Activated CD8-positive, alpha-beta memory T cell treated with anti-CD3 and anti-CD28 coated beads, Interleukin-2, amount 50 U/mL, for 24 hours (primary cell): ENCODE measurements around the gene NOL12.
"Not testable (repeated sequence)": the region's sequence is repeated elsewhere in the genome, so short reads cannot be mapped to it uniquely, and the experiment has no call there.

Experiments
- DNase-seq: peaks from one replicate; pipeline ENCODE4 v3.0.0-alpha.2; 2020; ENCODE audit errors: extremely low read depth

Gene NOL12

GRCh38 chr22:37713761-37714160 lies 27.6 kb downstream of the NOL12 start:
- DNase-seq, result no peak

DNA sequence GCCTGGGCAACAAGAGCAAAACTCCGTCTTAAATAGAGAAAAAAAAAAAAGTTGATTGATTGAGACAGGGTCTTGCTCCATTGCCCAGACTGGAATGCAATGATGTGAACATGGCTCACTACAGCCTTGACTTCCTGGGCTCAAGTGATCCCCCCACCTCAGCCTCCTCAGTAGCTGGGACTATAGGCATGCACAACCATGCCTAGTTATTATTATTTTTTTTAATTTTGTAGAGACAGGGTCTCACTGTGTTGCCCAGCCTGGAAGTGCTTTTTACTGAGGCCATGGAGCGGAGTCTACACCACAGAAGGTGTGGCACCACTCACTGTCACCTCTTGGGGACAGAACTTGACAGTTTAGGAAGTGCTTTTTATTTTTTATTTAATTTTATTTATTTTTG lies 28.5 kb downstream of the NOL12 start:
- no peak for DNase-seq

GRCh38 chr22:37715760-37716159 lies 29.6 kb downstream of the NOL12 start:
- no peak for DNase-seq

DNA sequence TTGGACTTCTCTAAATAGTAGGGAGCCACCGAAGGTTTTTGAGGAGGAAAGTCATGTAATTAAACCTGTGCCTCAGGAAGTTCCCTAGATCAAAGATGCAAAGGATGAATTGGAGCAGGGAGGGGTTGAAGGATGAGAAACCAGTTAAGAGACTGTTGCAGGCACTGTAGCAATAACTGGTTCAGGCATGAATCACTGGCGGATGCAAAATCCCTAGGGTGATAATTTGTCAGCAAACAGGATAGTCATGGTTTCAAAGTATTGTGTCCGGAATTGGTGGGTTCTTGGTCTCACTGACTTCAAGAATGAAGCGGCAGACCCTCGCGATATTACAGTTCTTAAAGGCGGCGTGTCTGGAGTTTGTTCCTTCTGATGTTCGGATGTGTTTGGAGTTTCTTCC lies 30.6 kb downstream of the NOL12 start:
- no peak for DNase-seq

GRCh38 chr22:37717235-37717634 lies 31.1 kb downstream of the NOL12 start:
- not testable (repeated sequence) for DNase-seq

DNA sequence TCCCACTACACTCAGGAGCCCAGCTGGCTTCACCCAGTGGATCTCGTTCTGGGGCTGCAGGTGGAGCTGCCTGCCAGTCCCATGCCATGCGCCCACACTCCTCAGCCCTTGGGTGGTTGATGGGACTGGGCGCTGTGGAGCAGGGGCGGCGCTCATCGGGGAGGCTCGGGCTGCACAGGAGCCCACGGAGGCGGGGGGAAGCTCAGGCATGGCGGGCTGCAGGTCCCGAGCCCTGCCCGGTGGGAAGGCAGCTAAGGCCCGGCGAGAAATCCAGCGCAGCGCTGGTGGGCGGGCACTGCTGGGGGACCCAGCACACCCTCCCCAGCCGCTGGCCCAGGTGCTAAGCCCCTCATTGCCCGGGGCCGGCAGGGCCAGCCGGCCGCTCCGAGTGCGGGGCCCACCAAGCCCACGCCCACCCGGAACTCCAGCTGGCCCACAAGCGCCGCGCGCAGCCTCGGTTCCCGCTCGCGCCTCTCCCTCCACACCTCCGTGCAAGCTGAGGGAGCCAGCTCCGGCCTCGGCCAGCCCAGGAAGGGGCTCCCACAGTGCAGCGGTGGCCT lies 31.7 kb downstream of the NOL12 start:
- DNase-seq, result not testable (repeated sequence)

DNA sequence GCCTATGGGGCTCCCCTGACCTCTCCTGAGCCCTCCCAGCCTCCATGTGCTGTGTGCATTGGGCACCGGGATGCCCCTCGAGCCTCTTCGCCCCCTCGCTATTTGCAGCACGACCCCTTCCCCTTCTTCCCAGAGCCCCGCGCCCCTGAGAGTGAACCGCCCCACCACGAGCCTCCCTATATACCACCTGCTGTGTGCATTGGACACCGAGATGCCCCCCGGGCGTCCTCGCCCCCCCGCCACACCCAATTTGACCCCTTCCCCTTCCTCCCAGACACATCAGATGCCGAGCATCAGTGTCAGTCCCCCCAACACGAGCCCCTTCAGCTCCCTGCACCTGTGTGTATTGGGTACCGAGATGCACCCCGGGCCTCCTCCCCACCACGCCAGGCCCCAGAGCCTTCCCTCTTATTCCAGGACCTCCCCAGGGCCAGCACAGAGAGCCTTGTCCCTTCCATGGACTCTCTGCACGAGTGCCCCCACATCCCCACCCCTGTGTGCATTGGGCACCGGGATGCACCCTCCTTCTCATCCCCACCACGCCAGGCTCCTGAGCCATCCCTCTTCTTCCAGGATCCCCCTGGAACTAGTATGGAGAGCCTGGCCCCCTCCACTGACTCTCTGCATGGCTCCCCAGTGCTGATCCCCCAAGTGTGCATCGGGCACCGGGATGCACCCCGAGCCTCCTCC lies 39.6 kb downstream of the NOL12 start:
- DNase-seq, result no peak

- no peak for DNase-seq
Observed at GRCh38 chr22:37726241-37726887, 40.2 kb downstream of the NOL12 start.

DNA sequence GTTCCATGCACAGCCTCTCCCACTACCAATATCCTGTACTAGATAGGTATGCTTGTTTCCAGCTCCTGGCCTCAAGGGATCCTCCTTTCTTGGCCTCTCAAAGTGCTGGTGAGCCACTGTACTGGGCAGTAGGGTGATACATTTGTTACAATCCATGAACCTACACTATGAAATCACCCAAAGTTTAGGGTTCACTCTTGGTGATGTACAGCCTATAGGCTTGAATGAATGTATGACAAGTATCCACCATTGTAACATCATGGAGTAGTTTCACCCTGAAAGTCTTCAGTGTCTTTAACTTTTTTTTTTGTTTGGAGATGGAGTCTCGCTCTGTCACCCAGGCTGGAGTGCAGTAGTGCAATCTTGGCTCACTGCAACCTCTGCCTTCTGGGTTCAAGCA lies 42.5 kb downstream of the NOL12 start:
- DNase-seq, result no peak

DNA sequence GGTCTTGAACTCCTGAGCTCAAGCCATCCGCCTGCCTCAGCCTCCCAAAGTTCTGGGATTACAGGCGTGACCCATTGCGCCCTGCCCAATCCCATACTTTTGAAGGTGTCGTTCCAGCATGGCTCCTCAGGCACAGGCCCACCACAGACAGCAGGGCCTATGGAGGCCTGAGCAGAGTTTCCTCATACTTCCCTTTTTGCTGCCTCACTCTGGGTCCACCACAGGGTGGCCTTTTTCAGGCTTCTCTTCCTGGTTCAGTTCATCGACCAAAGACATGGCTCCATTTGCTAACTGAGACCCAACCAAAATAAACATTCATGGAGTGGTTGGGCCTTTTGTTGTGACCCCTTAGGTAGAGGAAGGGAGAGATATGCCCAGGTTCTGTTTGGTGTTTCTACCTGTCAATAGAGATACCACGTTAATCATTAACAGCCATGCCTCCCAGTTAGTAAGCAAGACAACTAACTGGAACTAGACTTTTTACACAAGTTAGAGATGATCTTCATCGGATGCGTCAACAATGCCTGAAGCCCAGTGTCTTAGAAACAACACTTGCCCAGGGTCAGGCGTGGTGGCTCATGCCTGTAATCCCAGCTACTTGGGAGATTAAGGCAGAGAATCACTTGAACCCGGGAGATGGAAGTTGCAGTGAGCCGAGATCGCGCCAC lies 45.8 kb downstream of the NOL12 start:
- DNase-seq, result no peak

DNA sequence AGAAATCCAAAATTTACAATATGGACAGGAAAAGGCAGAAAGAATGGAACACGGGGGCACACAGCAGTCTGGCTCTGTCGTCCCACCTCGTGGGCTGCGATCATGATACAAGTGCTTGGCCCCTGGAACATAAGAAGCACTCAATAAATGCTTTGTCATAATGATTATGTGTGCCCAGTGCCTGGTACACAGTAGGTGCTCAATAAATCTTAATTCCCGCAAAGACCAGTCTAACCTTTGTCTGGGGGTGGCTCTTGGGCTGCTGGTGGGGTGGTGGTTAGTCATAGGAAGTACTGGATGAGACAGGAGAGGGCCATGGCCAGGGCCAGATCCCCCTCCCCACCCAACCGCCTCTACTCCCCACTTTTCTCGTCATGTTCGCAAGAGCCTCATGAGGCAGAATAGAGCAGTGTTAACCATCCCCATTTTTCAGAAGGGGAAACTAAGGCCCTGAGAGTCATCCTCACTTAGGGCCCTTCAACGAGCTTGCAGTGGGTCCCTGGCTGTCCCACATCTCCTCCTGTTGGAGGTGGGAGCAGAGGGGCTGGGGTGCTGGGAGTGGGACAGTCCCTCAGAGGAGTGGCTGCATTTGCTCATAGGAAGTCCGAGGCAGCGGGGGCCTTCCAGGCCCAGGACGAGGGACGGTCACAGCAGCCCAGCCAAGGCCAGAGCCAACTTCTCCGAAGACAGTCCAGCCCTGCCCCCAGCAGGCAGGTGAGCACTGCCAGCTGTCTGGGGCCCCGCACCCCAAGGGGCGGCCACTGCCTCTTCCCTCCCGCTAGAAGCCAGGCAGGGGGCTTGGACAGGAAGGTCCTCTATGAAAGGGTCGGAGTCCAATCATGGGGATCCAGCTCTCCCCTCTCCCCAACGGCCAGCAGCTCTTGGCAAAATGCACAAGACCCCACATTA lies 46.8 kb downstream of the NOL12 start:
- no peak for DNase-seq

GRCh38 chr22:37733625-37734401 lies 47.7 kb downstream of the NOL12 start:
- no peak for DNase-seq

GRCh38 chr22:37734402-37734700 lies 48.2 kb downstream of the NOL12 start:
- no peak for DNase-seq

DNA sequence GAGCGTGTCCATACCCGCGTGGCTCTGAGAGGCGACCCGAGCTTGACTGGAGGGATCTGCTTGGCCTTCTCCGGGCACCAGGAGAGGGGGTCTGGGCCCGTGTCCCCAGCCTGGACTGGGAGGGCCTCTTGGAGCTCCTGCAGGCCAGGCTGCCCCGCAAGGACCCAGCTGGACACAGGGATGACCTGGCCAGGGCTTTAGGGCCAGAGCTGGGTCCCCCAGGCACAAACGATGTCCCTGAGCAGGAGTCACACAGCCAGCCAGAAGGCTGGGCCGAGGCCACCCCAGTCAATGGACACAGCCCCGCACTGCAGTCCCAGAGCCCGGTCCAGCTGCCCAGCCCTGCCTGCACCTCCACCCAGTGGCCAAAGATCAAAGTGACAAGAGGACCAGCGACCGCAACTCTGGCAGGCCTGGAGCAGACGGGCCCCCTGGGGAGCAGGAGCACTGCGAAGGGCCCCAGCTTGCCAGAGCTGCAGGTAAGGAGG lies 48.9 kb downstream of the NOL12 start:
- no peak for DNase-seq

- no peak for DNase-seq
Observed at GRCh38 chr22:37739035-37739434, 52.9 kb downstream of the NOL12 start.

DNA sequence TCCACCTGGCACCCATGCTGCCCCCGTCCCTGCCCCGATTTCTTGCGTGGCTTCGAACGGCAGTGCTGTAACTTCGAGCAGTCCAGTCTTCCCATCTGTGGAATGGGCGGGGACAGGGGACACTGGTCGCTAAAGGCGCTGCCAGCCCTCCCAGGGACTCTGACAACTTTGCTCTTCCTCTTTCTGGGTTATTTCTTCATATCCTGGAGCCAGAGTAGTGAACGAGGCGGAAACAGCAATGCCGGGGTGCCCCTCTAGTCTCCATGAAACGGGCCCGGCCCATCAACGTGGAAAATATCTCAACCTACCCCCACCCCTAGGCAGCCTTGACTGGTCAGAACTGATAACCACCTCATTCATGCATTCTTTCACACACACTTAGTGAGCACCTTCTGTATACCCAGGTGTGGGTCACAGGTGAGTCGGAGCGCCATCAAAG lies 53.5 kb downstream of the NOL12 start:
- DNase-seq, result no peak

DNA sequence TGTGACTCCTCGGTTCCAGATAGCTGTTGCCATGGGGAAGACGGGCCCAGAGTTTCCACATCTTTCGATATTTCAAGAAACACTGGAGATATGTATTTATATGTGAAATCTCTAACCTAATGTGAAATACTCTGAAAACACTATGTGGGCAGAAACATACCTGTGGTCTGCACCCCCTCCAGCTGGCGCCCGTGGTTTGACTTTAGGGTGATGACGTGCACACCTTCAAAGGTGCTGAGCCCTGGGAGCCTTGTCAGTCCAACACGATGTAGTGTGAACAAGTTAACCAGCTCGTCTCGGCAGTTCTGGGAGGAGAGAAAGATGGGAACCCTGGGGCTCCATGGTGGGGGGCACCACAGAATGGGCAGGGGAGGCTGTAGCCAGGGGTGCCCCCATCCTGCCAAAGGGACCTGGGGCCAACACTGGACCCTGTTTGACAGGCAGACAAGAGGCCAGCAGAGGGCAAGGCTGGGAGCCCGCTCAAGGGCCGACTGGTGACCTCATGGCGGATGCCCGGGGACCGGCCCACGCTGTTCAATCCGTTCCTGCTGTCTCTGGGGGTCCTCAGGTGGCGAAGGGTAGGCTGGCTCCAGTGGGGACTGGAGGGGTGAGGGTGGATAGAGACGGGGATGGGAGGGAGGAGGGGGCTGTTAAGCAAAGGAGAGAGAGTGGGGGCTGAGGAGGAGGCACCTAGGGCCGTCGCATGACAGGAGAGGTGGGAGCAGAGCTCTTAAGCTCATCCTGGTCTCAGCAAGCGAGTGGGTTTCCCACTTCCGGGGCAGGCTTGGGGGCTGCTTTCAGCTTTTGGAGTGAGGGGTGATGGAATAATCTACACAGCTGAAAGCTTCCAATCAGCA lies 54.5 kb downstream of the NOL12 start:
- no peak for DNase-seq

DNA sequence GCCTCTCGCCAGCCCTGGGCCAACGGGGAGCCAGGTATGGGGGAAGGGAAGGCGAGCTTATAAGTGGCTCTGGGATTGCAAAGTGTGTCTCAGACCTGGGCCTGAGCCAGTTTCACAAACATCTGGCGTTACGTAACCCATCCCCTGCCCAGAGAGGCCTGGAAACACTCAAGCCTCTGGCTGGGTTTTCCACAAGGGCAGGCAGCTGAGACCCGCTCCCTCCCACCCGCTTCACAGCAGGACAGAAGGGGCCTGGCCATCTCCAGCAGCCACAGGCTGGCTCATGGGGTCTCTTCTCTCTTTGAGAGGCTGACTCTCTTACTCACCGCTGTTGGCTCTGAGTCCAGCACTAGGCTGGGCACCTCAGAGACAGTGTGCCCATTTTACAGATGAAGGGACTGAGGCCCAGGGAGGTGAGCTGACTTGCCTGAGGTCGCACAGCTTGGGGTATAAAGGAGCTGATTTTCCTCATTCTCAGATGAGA lies 55.2 kb downstream of the NOL12 start:
- no peak for DNase-seq

GRCh38 chr22:37742376-37743171 lies 56.4 kb downstream of the NOL12 start:
- DNase-seq, result no peak
